Cerebellar cortex (tissue), 1 donor: Measurements from ENCODE around the gene ATP11A.
A peak's percentile ranks its signal among the peaks of the same experiment; 100 is the strongest.

ENCODE experiments used
- DNase-seq: peaks from one replicate; pipeline ENCODE4 v3.0.0-alpha.2; 2015; ENCODE audit warnings: low spot score

The ATP11A gene

GRCh38 chr13:112743451-112744167 lies 53.8 kb downstream of the ATP11A start:
- no peak for DNase-seq

GRCh38 chr13:112744168-112745021 lies 54.6 kb downstream of the ATP11A start:
- no peak for DNase-seq

- DNase-seq: no peak
These were observed 56.2 kb downstream of the ATP11A start for GRCh38 chr13:112746044-112746443.

GRCh38 chr13:112747256-112747655 lies 57.4 kb downstream of the ATP11A start:
- DNase-seq: peak; percentile 35

- peak; percentile 41 for DNase-seq
These were observed 59.3 kb downstream of the ATP11A start for GRCh38 chr13:112748947-112749735.

GRCh38 chr13:112750570-112750969 lies 60.7 kb downstream of the ATP11A start:
- DNase-seq: no peak

- no peak for DNase-seq
These were observed 61.8 kb downstream of the ATP11A start for GRCh38 chr13:112751617-112752016.

GRCh38 chr13:112752211-112752610 lies 62.4 kb downstream of the ATP11A start:
- no peak for DNase-seq

GRCh38 chr13:112752711-112753541 lies 63.1 kb downstream of the ATP11A start:
- no peak for DNase-seq

- no peak for DNase-seq
These were observed 64.0 kb downstream of the ATP11A start for GRCh38 chr13:112753833-112754232.

GRCh38 chr13:112754281-112755025 lies 64.6 kb downstream of the ATP11A start:
- DNase-seq: no peak

- DNase-seq: no peak
These were observed 65.5 kb downstream of the ATP11A start for GRCh38 chr13:112755331-112755730.

- no peak for DNase-seq
These were observed 66.2 kb downstream of the ATP11A start for GRCh38 chr13:112756081-112756480.

GRCh38 chr13:112756511-112756966 lies 66.7 kb downstream of the ATP11A start:
- DNase-seq: no peak

GRCh38 chr13:112756967-112757758 lies 67.3 kb downstream of the ATP11A start:
- DNase-seq: no peak

GRCh38 chr13:112757759-112758086 lies 67.9 kb downstream of the ATP11A start:
- no peak for DNase-seq

- no peak for DNase-seq
These were observed 69.2 kb downstream of the ATP11A start for GRCh38 chr13:112759053-112759452.

- no peak for DNase-seq
These were observed 70.0 kb downstream of the ATP11A start for GRCh38 chr13:112759827-112760226.

GRCh38 chr13:112760435-112760834 lies 70.6 kb downstream of the ATP11A start:
- no peak for DNase-seq

GRCh38 chr13:112760931-112761330 lies 71.1 kb downstream of the ATP11A start:
- DNase-seq: no peak
